ENCODE measurements around the gene LUC7L3. TPM values are rescaled to one million over a fixed set of nuclear protein-coding genes. Genes with fewer than 3 reads are reported as not detected.

The LUC7L3 gene
- total and polyA plus RNA-seq, 2 donors (not counting 3 experiments of a cell fraction or from before 2014, with no cell fraction given): 70.9 to 113 TPM

DNA sequence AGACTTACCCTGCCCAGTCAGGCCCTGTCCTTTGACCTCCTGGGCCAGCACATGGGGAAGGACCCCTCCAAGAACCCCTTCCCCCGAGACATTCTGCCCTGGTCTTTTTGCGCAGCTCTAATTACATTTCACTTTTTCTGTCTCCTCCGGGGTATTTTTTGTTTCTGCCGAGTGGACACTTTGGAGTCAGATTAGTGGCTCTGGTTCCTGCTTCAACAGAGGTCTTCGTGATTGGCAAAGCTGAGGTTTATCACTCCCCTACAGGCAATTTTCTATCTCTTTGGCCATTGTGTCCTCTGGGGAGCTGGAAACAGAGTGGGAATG, 35.2 kb upstream of the LUC7L3 start:
- Histone ChIP-seq H3K36me3 (ENCODE audit: control insufficient read depth in 2 of 2, extremely low read depth in 1 of 2, insufficient read depth in 2 of 2, low read length in 2 of 2) (no peaks in the 10 kb centered on the region), H3K9me3 (replicated peaks; ENCODE audit: control insufficient read depth, insufficient read depth, low read length) (no peaks in the 10 kb centered on the region), H3K27me3 (ENCODE audit: control insufficient read depth in 2 of 2, insufficient read depth in 2 of 2, low read length in 2 of 2) (no peaks in the 10 kb centered on the region), H3K9me1 (replicated peaks; ENCODE audit: control insufficient read depth, extremely low read depth, insufficient read depth, low read length) (no peaks in the 10 kb centered on the region), H3K4me2 (ENCODE audit: insufficient read depth, low read length) (no peak overlapping the region), H3K4me3 (replicated peaks in 1 of 3; ENCODE audit: insufficient read depth in 1 of 3, low read depth in 1 of 3, low read length in 3 of 3) (no peak overlapping the region), H3K79me2 (ENCODE audit: control insufficient read depth, insufficient read depth, low read length) (no peaks in the 10 kb centered on the region), H3K4me1 (ENCODE audit: control insufficient read depth, extremely low read depth, insufficient read depth, low read length) (peaks cover 3% of the 10 kb centered on the region), H3K27ac (ENCODE audit: insufficient read depth, low read depth, low read length) (no peak overlapping the region), H2AFZ (ENCODE audit: low read depth, low read length) (no peak overlapping the region), H4K20me1 (replicated peaks; ENCODE audit: control insufficient read depth, extremely low read depth, insufficient read depth, low read length) (no peaks in the 10 kb centered on the region), H3K9ac (replicated peaks; ENCODE audit: extremely low read depth, insufficient read depth, low read length) (no peak overlapping the region)
- POLR2A ChIA-PET: no interaction called here
- BruUV-seq (replicated peaks): no TSS peak
- CTCF ChIA-PET: interaction anchor here (0.8 to 7.9 kb wide), 5 partner anchors 11 to 133 kb away, joined by 3 to 105 read pairs (median 15); no protein-coding TSS in a partner anchor
- FAIRE-seq (no peak), DNase-seq (ENCODE audit: low read depth, low spot score) (no peak)
- dilution Hi-C loops (cut with MboI; ENCODE audit: extremely low pct_ligation_motif_present, low sequenced_read_pairs) (no loop called here), intact Hi-C loops (cut with micrococcal nuclease) (no loop called here)
- TF ChIP-seq, protein P1, sequence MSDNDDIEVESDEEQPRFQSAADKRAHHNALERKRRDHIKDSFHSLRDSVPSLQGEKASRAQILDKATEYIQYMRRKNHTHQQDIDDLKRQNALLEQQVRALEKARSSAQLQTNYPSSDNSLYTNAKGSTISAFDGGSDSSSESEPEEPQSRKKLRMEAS (IDR thresholded peaks at IDR 0.05; ENCODE audit: insufficient read depth, insufficient read length): no peak
- no peak for TF ChIP-seq POLR2A (IDR thresholded peaks at IDR 0.05; ENCODE audit: low read depth, low read length)
- TF ChIP-seq FOS (IDR thresholded peaks at IDR 0.05; ENCODE audit: borderline replicate concordance, insufficient read depth, low read length): no peak
- TF ChIP-seq, protein P2, sequence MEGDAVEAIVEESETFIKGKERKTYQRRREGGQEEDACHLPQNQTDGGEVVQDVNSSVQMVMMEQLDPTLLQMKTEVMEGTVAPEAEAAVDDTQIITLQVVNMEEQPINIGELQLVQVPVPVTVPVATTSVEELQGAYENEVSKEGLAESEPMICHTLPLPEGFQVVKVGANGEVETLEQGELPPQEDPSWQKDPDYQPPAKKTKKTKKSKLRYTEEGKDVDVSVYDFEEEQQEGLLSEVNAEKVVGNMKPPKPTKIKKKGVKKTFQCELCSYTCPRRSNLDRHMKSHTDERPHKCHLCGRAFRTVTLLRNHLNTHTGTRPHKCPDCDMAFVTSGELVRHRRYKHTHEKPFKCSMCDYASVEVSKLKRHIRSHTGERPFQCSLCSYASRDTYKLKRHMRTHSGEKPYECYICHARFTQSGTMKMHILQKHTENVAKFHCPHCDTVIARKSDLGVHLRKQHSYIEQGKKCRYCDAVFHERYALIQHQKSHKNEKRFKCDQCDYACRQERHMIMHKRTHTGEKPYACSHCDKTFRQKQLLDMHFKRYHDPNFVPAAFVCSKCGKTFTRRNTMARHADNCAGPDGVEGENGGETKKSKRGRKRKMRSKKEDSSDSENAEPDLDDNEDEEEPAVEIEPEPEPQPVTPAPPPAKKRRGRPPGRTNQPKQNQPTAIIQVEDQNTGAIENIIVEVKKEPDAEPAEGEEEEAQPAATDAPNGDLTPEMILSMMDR (IDR thresholded peaks at IDR 0.05; ENCODE audit: extremely low read depth in 1 of 2, insufficient read depth in 1 of 2, low read depth in 1 of 2, low read length in 2 of 2): no peak
- TF ChIP-seq JUN (IDR thresholded peaks at IDR 0.05; ENCODE audit: borderline replicate concordance, insufficient read depth, insufficient read length, low read depth): no peak
- TF ChIP-seq GATA2 (IDR thresholded peaks at IDR 0.05; ENCODE audit: insufficient read depth, insufficient read length, low read depth, low read length): no peak
- TF ChIP-seq EZH2 (IDR thresholded peaks at IDR 0.05; ENCODE audit: borderline replicate concordance, low read depth, low read length, severe bottlenecking): no peak
- no peak for TF ChIP-seq POLR2AphosphoS5 (IDR thresholded peaks at IDR 0.05; ENCODE audit: insufficient read depth, low read depth, low read length)
- no peak for TF ChIP-seq MYC (IDR thresholded peaks at IDR 0.05; ENCODE audit: low read depth, low read length)
